ENCODE data around the gene SLC12A2. TPM values are rescaled to one million over a fixed set of nuclear protein-coding genes. Genes with fewer than 3 reads are reported as not detected.

The SLC12A2 gene
- total RNA-seq, 1 experiment from 2014 or later = 85.2 TPM

DNA sequence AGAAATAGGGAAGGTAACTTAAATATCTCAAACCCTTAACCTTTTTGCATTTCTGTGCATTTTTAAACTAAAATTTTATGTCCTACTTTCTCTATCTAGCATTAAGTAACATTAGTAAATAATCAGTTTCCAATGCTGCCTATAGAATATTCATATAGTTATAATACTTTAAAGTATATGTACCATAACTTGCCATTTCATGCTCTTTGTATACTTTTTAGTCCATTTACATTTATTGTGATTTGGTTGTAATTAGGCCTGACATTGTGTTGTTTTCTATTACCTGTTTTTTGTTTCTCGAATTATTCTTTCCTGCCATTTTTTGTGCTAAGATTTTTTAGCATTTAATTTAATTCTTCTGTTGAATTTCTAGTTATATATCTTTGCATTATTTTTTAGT is 13.7 kb downstream of the SLC12A2 start:
- no peak for DNase-seq
- Histone ChIP-seq H3K4me3 (ENCODE audit: low read depth, low read length) (no peak overlapping the region), H3K36me3 (ENCODE audit: control insufficient read depth, insufficient read depth, low read length) (no peaks in the 10 kb centered on the region), H3K4me1 (no peaks in the 10 kb centered on the region), H3K27me3 (replicated peaks; ENCODE audit: control insufficient read depth, insufficient read depth, low read length) (no peaks in the 10 kb centered on the region), H3K9me3 (peaks cover 11% of the 10 kb centered on the region; the same call in 1 of the 2 replicates)
- TF ChIP-seq, protein P1, sequence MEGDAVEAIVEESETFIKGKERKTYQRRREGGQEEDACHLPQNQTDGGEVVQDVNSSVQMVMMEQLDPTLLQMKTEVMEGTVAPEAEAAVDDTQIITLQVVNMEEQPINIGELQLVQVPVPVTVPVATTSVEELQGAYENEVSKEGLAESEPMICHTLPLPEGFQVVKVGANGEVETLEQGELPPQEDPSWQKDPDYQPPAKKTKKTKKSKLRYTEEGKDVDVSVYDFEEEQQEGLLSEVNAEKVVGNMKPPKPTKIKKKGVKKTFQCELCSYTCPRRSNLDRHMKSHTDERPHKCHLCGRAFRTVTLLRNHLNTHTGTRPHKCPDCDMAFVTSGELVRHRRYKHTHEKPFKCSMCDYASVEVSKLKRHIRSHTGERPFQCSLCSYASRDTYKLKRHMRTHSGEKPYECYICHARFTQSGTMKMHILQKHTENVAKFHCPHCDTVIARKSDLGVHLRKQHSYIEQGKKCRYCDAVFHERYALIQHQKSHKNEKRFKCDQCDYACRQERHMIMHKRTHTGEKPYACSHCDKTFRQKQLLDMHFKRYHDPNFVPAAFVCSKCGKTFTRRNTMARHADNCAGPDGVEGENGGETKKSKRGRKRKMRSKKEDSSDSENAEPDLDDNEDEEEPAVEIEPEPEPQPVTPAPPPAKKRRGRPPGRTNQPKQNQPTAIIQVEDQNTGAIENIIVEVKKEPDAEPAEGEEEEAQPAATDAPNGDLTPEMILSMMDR (IDR thresholded peaks at IDR 0.05; ENCODE audit: insufficient read depth in 1 of 2, low read depth in 1 of 2, low read length in 1 of 2, severe bottlenecking in 1 of 2, unreplicated experiment in 1 of 2) = no peak
- Mint-ChIP-seq H3K4me3 (ENCODE audit: unreplicated experiment) (no peak overlapping the region), H3K4me1 (ENCODE audit: low read depth, unreplicated experiment) (no peaks in the 10 kb centered on the region), H3K9me3 (ENCODE audit: unreplicated experiment) (peaks cover 14% of the 10 kb centered on the region), H3K36me3 (ENCODE audit: insufficient read depth, unreplicated experiment) (peaks cover 22% of the 10 kb centered on the region), H3K27me3 (ENCODE audit: insufficient read depth, unreplicated experiment) (no peaks in the 10 kb centered on the region), H3K27ac (ENCODE audit: unreplicated experiment) (no peak overlapping the region)
- BruUV-seq (replicated peaks) = no TSS peak
- ChIA-PET CTCF (no interaction called here), POLR2A (no interaction called here)
- intact Hi-C loops (cut with micrococcal nuclease; ENCODE audit: unreplicated experiment) = no loop called here

DNA sequence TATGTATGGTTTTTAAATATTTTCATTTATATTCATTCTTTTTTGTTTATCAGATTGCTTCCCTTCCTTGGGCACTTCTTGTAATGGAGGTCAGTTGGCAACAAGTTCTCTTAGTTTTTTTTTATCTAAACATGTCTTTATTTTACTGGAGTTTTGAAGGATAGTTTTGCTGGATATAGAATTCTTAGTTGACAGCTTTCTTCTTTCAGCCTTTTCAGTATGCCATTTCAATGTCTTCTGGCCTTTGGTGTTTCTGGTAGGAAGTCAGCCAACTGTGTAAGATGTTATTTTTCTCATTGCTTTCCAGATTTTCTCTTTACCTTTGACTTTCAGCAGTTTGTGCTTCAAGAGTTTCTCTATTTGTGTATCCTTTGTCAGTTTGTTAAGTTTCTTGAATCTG is 14.2 kb downstream of the SLC12A2 start:
- POLR2A ChIA-PET = no interaction called here
- peaks cover 11% of the 10 kb centered on the region; the same call in 1 of the 2 replicates for H3K9me3 ChIP-seq
- H3K27me3 ChIP-seq (replicated peaks; ENCODE audit: control insufficient read depth, insufficient read depth, low read length) = no peaks in the 10 kb centered on the region
- CTCF ChIA-PET = no interaction called here
- Mint-ChIP-seq H3K36me3 (ENCODE audit: insufficient read depth, unreplicated experiment) (peaks cover 22% of the 10 kb centered on the region), H3K27me3 (ENCODE audit: insufficient read depth, unreplicated experiment) (no peaks in the 10 kb centered on the region), H3K9me3 (ENCODE audit: unreplicated experiment) (peaks cover 14% of the 10 kb centered on the region), H3K27ac (ENCODE audit: unreplicated experiment) (no peak overlapping the region), H3K4me1 (ENCODE audit: low read depth, unreplicated experiment) (no peaks in the 10 kb centered on the region), H3K4me3 (ENCODE audit: unreplicated experiment) (no peak overlapping the region)
- BruUV-seq (replicated peaks) = no TSS peak
- no peak overlapping the region for H3K4me3 ChIP-seq (ENCODE audit: low read depth, low read length)
- no peak for DNase-seq
- TF ChIP-seq, protein P1 (IDR thresholded peaks at IDR 0.05; ENCODE audit: insufficient read depth in 1 of 2, low read depth in 1 of 2, low read length in 1 of 2, severe bottlenecking in 1 of 2, unreplicated experiment in 1 of 2) = no peak
- H3K36me3 ChIP-seq (ENCODE audit: control insufficient read depth, insufficient read depth, low read length) = no peaks in the 10 kb centered on the region
- intact Hi-C loops (cut with micrococcal nuclease; ENCODE audit: unreplicated experiment) = no loop called here
- H3K4me1 ChIP-seq = no peaks in the 10 kb centered on the region

GRCh38 chr5:128099944-128100343 is 16.4 kb downstream of the SLC12A2 start:
- H3K9me3 ChIP-seq = peaks cover 11% of the 10 kb centered on the region; the same call in 1 of the 2 replicates
- POLR2A ChIA-PET = no interaction called here
- Mint-ChIP-seq H3K27ac (ENCODE audit: unreplicated experiment) (no peak overlapping the region), H3K9me3 (ENCODE audit: unreplicated experiment) (peaks cover 14% of the 10 kb centered on the region), H3K36me3 (ENCODE audit: insufficient read depth, unreplicated experiment) (peaks cover 20% of the 10 kb centered on the region), H3K4me1 (ENCODE audit: low read depth, unreplicated experiment) (peaks cover 7% of the 10 kb centered on the region), H3K4me3 (ENCODE audit: unreplicated experiment) (no peak overlapping the region), H3K27me3 (ENCODE audit: insufficient read depth, unreplicated experiment) (no peaks in the 10 kb centered on the region)
- no peak overlapping the region for H3K4me3 ChIP-seq (ENCODE audit: low read depth, low read length)
- BruUV-seq (replicated peaks) = no TSS peak
- CTCF ChIA-PET = interaction anchor here (0.5 kb wide), 1 partner anchor 15 kb away, joined by 3 read pairs; no protein-coding TSS in a partner anchor
- intact Hi-C loops (cut with micrococcal nuclease; ENCODE audit: unreplicated experiment) = no loop called here
- TF ChIP-seq, protein P1 (IDR thresholded peaks at IDR 0.05; ENCODE audit: insufficient read depth in 1 of 2, low read depth in 1 of 2, low read length in 1 of 2, severe bottlenecking in 1 of 2, unreplicated experiment in 1 of 2) = no peak
- H3K4me1 ChIP-seq = no peaks in the 10 kb centered on the region
- no peaks in the 10 kb centered on the region for H3K27me3 ChIP-seq (replicated peaks; ENCODE audit: control insufficient read depth, insufficient read depth, low read length)
- DNase-seq = no peak
- no peaks in the 10 kb centered on the region for H3K36me3 ChIP-seq (ENCODE audit: control insufficient read depth, insufficient read depth, low read length)

Data from Caco-2 (cell line).